GM23338 (cell line): ENCODE data around the gene C2CD4D. TPM values are rescaled to one million over a fixed set of nuclear protein-coding genes. Genes with fewer than 3 reads are reported as not detected.

Experiments
- ATAC-seq: fragments of 200-7000 bp; cut with Tn5 transposase; 3 replicates; pipeline ENCODE4 v1.9.1; 2020
- DNase-seq: peaks from one replicate; pipeline ENCODE4 v3.0.0-alpha.2; 2015; ENCODE audit warnings: low spot score
- H2AFZ ChIP-seq: fragments of 200-600 bp; sonication (generic); 2 replicates; pipeline ENCODE4 v1.8.0; 2016; ENCODE audit warnings: antibody characterized with exemption, mild to moderate bottlenecking, moderate library complexity
- H3F3A ChIP-seq: fragments of 200-600 bp; sonication (generic); replicated peaks from 2 replicates; pipeline ENCODE4 v1.8.0; 2017; ENCODE audit warnings: antibody characterized with exemption, mixed run types, low read depth
- H3K27ac ChIP-seq: fragments of 200-600 bp; sonication (generic); 2 replicates; pipeline ENCODE4 v1.6.1; 2016; ENCODE audit warnings: low read depth
- H3K27me3 ChIP-seq: fragments of 200-600 bp; sonication (generic); 2 replicates; pipeline ENCODE4 v1.8.0; 2016; ENCODE audit warnings: mild to moderate bottlenecking, mixed run types, moderate library complexity; ENCODE audit not compliant: insufficient read depth
- H3K36me3 ChIP-seq: fragments of 200-600 bp; sonication (generic); 2 replicates; pipeline ENCODE4 v1.8.0; 2016; ENCODE audit warnings: mild to moderate bottlenecking; ENCODE audit not compliant: insufficient read depth
- H3K4me1 ChIP-seq: fragments of 200-600 bp; sonication (generic); 2 replicates; pipeline ENCODE4 v1.8.0; 2016; ENCODE audit warnings: mild to moderate bottlenecking, moderate library complexity; ENCODE audit not compliant: insufficient read depth
- H3K4me2 ChIP-seq: fragments of 200-600 bp; sonication (generic); 2 replicates; pipeline ENCODE4 v1.7.1; 2017; ENCODE audit warnings: mixed run types
- H3K4me3 ChIP-seq: fragments of 200-600 bp; sonication (generic); 2 replicates; pipeline ENCODE4 v1.6.1; 2016; ENCODE audit warnings: mixed run types
- H3K79me2 ChIP-seq: fragments of 200-600 bp; sonication (generic); replicated peaks from 2 replicates; pipeline ENCODE4 v1.8.0; 2017; ENCODE audit warnings: mild to moderate bottlenecking; ENCODE audit not compliant: insufficient read depth
- H3K9me2 ChIP-seq: fragments of 200-600 bp; sonication (generic); 2 replicates; pipeline ENCODE4 v1.8.0; 2017; ENCODE audit not compliant: insufficient read depth
- H4K20me1 ChIP-seq: fragments of 200-600 bp; sonication (generic); replicated peaks from 2 replicates; pipeline ENCODE4 v1.8.0; 2017; ENCODE audit warnings: mild to moderate bottlenecking; ENCODE audit not compliant: insufficient read depth
- H3K27ac Mint-ChIP-seq: 2 replicates; pipeline ENCODE4 v1.8.0; 2020; ENCODE audit warnings: inconsistent platforms, mild to moderate bottlenecking, moderate library complexity, mixed read lengths
- H3K27me3 Mint-ChIP-seq: 3 replicates; pipeline ENCODE4 v1.8.0; 2022; ENCODE audit warnings: low read depth, mild to moderate bottlenecking, moderate library complexity, mixed read lengths, inconsistent platforms; ENCODE audit not compliant: insufficient read depth, poor library complexity
- H3K36me3 Mint-ChIP-seq: 3 replicates; pipeline ENCODE4 v1.8.0; 2021; ENCODE audit warnings: low read depth, mild to moderate bottlenecking, inconsistent platforms, moderate library complexity, mixed read lengths
- H3K4me1 Mint-ChIP-seq: 3 replicates; pipeline ENCODE4 v1.8.0; 2020; ENCODE audit warnings: mild to moderate bottlenecking, inconsistent platforms, mixed read lengths
- H3K4me3 Mint-ChIP-seq: 3 replicates; pipeline ENCODE4 v1.8.0; 2021; ENCODE audit warnings: moderate library complexity, mild to moderate bottlenecking, inconsistent platforms, mixed read lengths
- H3K9me3 Mint-ChIP-seq: 3 replicates; pipeline ENCODE4 v1.8.0; 2020; ENCODE audit warnings: moderate library complexity, mild to moderate bottlenecking, inconsistent platforms, mixed read lengths
- CREB1 ChIP-seq: fragments of 250-450 bp; sonication (Bioruptor Pico); IDR thresholded peaks from 2 replicates; pipeline ENCODE4 v1.5.0; 2020; ENCODE audit warnings: low read depth, mild to moderate bottlenecking, moderate library complexity
- CTCF ChIP-seq, 2 experiments: fragments of 200-600 bp in 1 of 2; sonication (generic) in 1 of 2; conservative IDR thresholded peaks; 2 replicates each; pipeline versions ENCODE4 v1.5.1 to v1.6.1; 2016 to 2017; ENCODE audit warnings: antibody characterized with exemption in 2 of 2, low read depth in 2 of 2, mild to moderate bottlenecking in 2 of 2, moderate library complexity in 1 of 2
- ETS1 ChIP-seq: IDR thresholded peaks from 2 replicates; pipeline ENCODE4 v1.6.1; 2016; ENCODE audit warnings: antibody characterized with exemption
- EZH2 ChIP-seq: fragments of 200-600 bp; sonication (generic); IDR thresholded peaks from one replicate; pipeline ENCODE4 v1.8.0; 2017; ENCODE audit warnings: antibody characterized with exemption, mild to moderate bottlenecking, low read depth; ENCODE audit not compliant: unreplicated experiment
- EZH2phosphoT487 ChIP-seq: fragments of 200-600 bp; sonication (generic); IDR thresholded peaks from one replicate; pipeline ENCODE4 v1.8.1; 2018; ENCODE audit warnings: antibody characterized with exemption; ENCODE audit not compliant: unreplicated experiment
- JUNB ChIP-seq: IDR thresholded peaks from one replicate; pipeline ENCODE4 v1.6.1; 2016; ENCODE audit warnings: antibody characterized with exemption; ENCODE audit not compliant: unreplicated experiment
- NANOG ChIP-seq: IDR thresholded peaks from 2 replicates; pipeline ENCODE4 v1.6.1; 2016; ENCODE audit warnings: antibody characterized with exemption, borderline replicate concordance
- POLR2AphosphoS5 ChIP-seq: IDR thresholded peaks from 2 replicates; pipeline ENCODE4 v1.6.1; 2016; ENCODE audit warnings: antibody characterized with exemption, low read depth
- REST ChIP-seq: IDR thresholded peaks from one replicate; pipeline ENCODE4 v1.6.1; 2018; ENCODE audit warnings: antibody characterized with exemption; ENCODE audit not compliant: unreplicated experiment
- STAT1 ChIP-seq: IDR thresholded peaks from one replicate; pipeline ENCODE4 v1.6.1; 2016; ENCODE audit warnings: antibody characterized with exemption; ENCODE audit not compliant: unreplicated experiment
- ZNF114 ChIP-seq: fragments of 250-450 bp; sonication (Bioruptor Pico); IDR thresholded peaks from 2 replicates; pipeline ENCODE4 v1.5.0; 2020; ENCODE audit warnings: mild to moderate bottlenecking, moderate library complexity
- ZNF331 ChIP-seq: fragments of 250-450 bp; sonication (Bioruptor Pico); IDR thresholded peaks from 2 replicates; pipeline ENCODE4 v1.5.0; 2020; ENCODE audit warnings: low read depth, mild to moderate bottlenecking, moderate library complexity
- ZNF462 ChIP-seq: fragments of 250-450 bp; sonication (Bioruptor Pico); IDR thresholded peaks from 2 replicates; pipeline ENCODE4 v1.5.0; 2020; ENCODE audit warnings: mild to moderate bottlenecking, moderate library complexity
- polyA plus RNA-seq: library from polyadenylated mRNA; unstranded; fragments of >200 nt; fragmentation: Nextera tagmentation; extraction: Ambion mirVana; gene quantifications from 2 replicates; pipeline ENCODE4 v1.2.1, GENCODE V29; 2016
- total RNA-seq: library from RNA; depleted of rRNA; stranded (reverse); fragments of >200 nt; shearing (Covaris generic); gene quantifications from 2 replicates; pipeline ENCODE4 v1.2.3, GENCODE V29; 2014

C2CD4D gene
- total and polyA plus RNA-seq, 2 experiments from 2014 or later: 0.35 to 0.82 TPM

GRCh38 chr1:151800830-151801229 lies 38.8 kb downstream of the C2CD4D start:
- H3K27ac Mint-ChIP-seq: no peak overlapping the region
- no peak for DNase-seq
- Histone ChIP-seq H3K4me2 (no peak overlapping the region), H2AFZ (no peak overlapping the region), H4K20me1 (0 out of 2 replicates have a peak, but pooled peaks cover 2% of the 10 kb centered on the region), H3K4me1 (0 out of 2 replicates have a peak, but pooled peaks cover 3% of the 10 kb centered on the region), H3K27ac (no peak overlapping the region), H3K4me3 (no peak overlapping the region), H3K79me2 (no peaks in the 10 kb centered on the region), H3K9me2 (no peaks in the 10 kb centered on the region), H3F3A (no peaks in the 10 kb centered on the region), H3K36me3 (no peaks in the 10 kb centered on the region), H3K27me3 (no peaks in the 10 kb centered on the region)
- no peak overlapping the region for H3K4me3 Mint-ChIP-seq
- no peak for ATAC-seq
- no peaks in the 10 kb centered on the region for H3K9me3 Mint-ChIP-seq
- peaks cover 14% of the 10 kb centered on the region for H3K4me1 Mint-ChIP-seq
- H3K27me3 Mint-ChIP-seq: no peaks in the 10 kb centered on the region
- H3K36me3 Mint-ChIP-seq: no peaks in the 10 kb centered on the region
- no peak for TF ChIP-seq CREB1
- no peak for TF ChIP-seq CTCF (conservative IDR thresholded peaks at IDR 0.05; ENCODE audit: low read depth in 2 of 2)
- no peak for TF ChIP-seq STAT1
- no peak for TF ChIP-seq EZH2phosphoT487
- no peak for TF ChIP-seq ZNF331
- TF ChIP-seq ZNF114: no peak
- no peak for TF ChIP-seq EZH2
- TF ChIP-seq NANOG: no peak
- no peak for TF ChIP-seq ZNF462 (CRISPR knock-in tag)
- TF ChIP-seq REST: no peak
- TF ChIP-seq JUNB: no peak
- TF ChIP-seq POLR2AphosphoS5: no peak
- no peak for TF ChIP-seq ETS1
